K562 treated with DMSO at 1 percent for 4 hours (cell line): ENCODE measurements around the gene OR1D2. TPM values are rescaled to one million over a fixed set of nuclear protein-coding genes. Genes with fewer than 3 reads are reported as not detected.

Experiments
- total RNA-seq: library from RNA; unstranded; fragments of 300-600 nt; gene quantifications from 2 replicates; pipeline ENCODE4 v1.2.3, GENCODE V29; 2022; ENCODE audit not compliant: insufficient read depth

Gene OR1D2
- total RNA-seq = not detected in 2 replicates

GRCh38 chr17:3104322-3104721 lies at the start of gene OR1D2:
TSS of gene OR1D2 (minus strand) at chr17:3104422. CDS start at chr17:3092996, 11,426 bp downstream.

DNA sequence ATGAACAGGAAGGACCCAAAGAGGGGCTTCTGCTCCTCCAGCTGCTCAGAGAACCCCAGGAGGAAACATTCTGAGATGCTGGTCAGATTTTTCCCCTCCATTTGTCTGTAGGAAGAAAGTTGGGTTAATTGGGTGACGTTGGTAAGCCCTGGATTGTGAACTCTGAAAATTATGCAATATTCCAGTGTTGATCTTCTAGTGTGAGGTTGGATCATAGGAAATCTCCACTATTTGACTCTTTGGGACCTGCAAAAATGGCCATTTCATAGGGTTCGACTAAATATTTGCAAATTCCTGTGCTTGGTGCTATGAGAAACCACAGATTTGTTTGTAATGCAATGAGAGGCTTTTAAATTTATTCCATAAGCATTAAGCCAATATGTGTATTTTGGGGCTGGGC lies 23.2 kb upstream of the OR1D2 start, which contains the start of gene OR1G1:
OR1G1 (minus strand) TSS at position 101 of the 400 bp plus-strand sequence; CDS start at position 101, 0 bp downstream.

DNA sequence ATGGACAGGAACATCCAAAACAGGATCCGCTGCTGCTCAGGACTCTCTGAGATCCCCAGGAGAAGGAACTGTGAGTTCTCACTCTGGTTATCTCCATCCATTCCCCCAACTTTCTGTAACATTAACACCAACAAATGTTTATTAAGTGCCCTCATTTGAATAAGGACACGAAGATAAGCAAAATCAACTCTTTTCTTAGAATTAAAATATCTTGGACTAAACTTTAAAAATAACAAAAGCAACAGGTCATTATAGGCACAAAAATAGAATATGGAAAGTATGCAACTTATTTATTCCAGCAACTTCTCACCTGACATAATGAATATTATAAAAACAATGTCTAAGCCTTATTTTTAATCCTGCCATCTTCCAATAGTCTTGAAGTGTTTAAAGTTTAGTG lies 40.7 kb downstream of the OR1D2 start, which contains the start of gene OR1D5:
OR1D5 (minus strand) TSS at position 101 of the 400 bp plus-strand sequence; CDS start at position 101, 0 bp downstream.

Other genes with a start within 250 kb of the OR1D2 start
- gene OR1D5, start 40.8 kb downstream of the OR1D2 start, total RNA-seq = not detected in 2 replicates
- not detected in 2 replicates for gene OR1G1, start 23.1 kb upstream of the OR1D2 start, total RNA-seq
- gene OR1A2, start 93.1 kb upstream of the OR1D2 start, total RNA-seq = not detected in 2 replicates
- gene OR1A1, start 103.2 kb upstream of the OR1D2 start, total RNA-seq = not detected in 2 replicates
- not detected in 2 replicates for gene OR3A1, start 193.9 kb upstream of the OR1D2 start, total RNA-seq